VCaP (cell line): ENCODE data around the gene PHACTR2.
"Not testable (repeated sequence)": the region's sequence is repeated elsewhere in the genome, so short reads cannot be mapped to it uniquely, and the experiment has no call there.

Source experiments
- H3K27ac ChIP-seq: fragments of 450-650 bp; 2 replicates; pipeline ENCODE4 v1.5.1; 2017
- CTCF ChIP-seq: fragments of 450-650 bp; conservative IDR thresholded peaks from 2 replicates; pipeline ENCODE4 v1.5.1; 2017; ENCODE audit warnings: mild to moderate bottlenecking, moderate library complexity

Gene PHACTR2

GRCh38 chr6:143664171-143664570 is 13.6 kb upstream of the PHACTR2 start:
- H3K27ac ChIP-seq: no peak overlapping the region
- TF ChIP-seq CTCF: no peak

GRCh38 chr6:143666007-143666406 is 11.8 kb upstream of the PHACTR2 start:
- not testable (repeated sequence) for H3K27ac ChIP-seq

- H3K27ac ChIP-seq: not testable (repeated sequence)
These were observed 8.3 kb upstream of the PHACTR2 start for GRCh38 chr6:143669483-143669882.

DNA sequence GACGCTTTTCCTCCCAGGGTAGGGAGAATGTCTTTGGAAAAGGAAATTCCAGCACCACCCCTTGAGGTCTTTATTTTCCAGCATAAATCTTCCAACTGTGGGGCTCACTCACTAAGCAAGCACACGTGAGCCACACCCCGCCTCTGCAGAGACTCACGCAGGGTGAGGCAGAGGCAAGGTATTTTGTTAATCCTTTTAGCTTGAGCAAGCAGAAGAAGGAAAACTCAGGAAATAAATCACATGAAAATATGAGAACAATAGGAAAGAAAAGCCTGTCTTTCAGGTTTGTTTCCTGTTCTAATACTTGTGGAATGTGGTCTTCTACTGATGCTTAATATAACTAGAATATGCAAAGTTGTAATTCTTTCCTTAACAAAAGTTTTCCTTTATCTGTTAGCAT is 4.1 kb upstream of the PHACTR2 start:
- no peak for TF ChIP-seq CTCF
- H3K27ac ChIP-seq: peak overlapping the region; percentile 43

DNA sequence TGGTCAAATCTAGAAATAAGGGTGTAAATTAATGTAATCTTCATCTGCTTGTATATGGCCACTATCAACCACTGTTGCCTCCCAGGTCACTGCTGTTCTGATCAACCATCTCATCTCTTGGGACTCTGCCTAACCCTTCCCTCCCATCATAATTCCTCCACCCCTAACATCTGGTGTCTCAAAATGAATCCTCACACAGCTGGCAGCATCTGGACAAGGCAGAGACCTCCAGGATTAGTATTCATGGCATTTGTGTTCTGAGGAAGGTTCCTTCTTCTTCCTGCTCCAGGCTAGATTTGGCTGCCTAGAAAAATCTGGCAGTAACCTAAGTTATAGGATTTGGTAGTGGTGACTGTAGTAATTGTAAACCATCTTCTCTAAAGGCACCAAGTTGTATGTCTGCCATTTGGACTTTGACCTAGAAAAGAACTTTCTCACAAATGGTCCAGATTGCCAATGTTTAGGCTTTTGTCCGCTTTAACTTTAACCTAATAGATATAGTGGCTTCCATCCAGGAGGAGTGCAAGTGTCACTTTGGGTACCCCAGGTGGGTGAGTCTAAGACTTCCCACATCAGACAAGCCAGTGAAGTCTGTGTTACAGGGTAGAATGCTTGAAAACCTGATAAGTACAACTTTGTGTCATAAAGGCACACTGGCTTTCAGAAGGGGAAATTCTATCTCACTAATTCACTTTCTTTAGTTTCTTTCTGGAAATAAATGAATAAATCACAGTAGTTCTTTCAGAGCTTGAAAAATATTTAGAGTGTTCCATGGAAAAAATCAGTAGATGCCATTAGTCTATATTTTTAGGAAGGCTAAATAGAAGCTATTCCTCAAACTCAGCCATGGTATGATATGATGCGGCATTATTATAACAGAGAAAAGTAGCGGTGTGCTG is 3.0 kb upstream of the PHACTR2 start:
- peak overlapping the region; percentile 43 for H3K27ac ChIP-seq

GRCh38 chr6:143675382-143675900 is 2.3 kb upstream of the PHACTR2 start:
- no peak for TF ChIP-seq CTCF
- no peak overlapping the region for H3K27ac ChIP-seq

More for the DNA sequence above, 3.0 kb upstream of the PHACTR2 start:
- TF ChIP-seq CTCF: no peak

- no peak overlapping the region for H3K27ac ChIP-seq
- TF ChIP-seq CTCF: no peak
These were observed 1.8 kb upstream of the PHACTR2 start for GRCh38 chr6:143675946-143676345.

GRCh38 chr6:143676437-143677045 is 1.2 kb upstream of the PHACTR2 start:
- TF ChIP-seq CTCF: no peak
- no peak overlapping the region for H3K27ac ChIP-seq
